Kidney (tissue), 14 donors: ENCODE measurements around the gene SERPINE1. TPM values are rescaled to one million over a fixed set of nuclear protein-coding genes. Genes with fewer than 3 reads are reported as not detected.
A peak's percentile ranks its signal among the peaks of the same experiment; 100 is the strongest.
"Not testable (repeated sequence)": the region's sequence is repeated elsewhere in the genome, so short reads cannot be mapped to it uniquely, and the experiment has no call there.

Experiments
- DNase-seq, 5 donors: peaks; one replicate each; pipeline ENCODE4 v3.0.0-alpha.2; 2013 to 2020
- FAIRE-seq: peaks from 2 replicates; lab custom pipeline; 2012; peaks lifted over from hg19 to GRCh38; lab: Jason Lieb, UNC
- H3K27ac ChIP-seq, 2 donors: one replicate each; pipeline ENCODE4 v1.7.0; 2013; ENCODE audit warnings: low read depth in 2 of 2, low read length in 2 of 2, inconsistent platforms in 1 of 2
- H3K27me3 ChIP-seq: one replicate; pipeline ENCODE4 v1.7.1; 2013; ENCODE audit warnings: low read length, inconsistent platforms; ENCODE audit not compliant: control insufficient read depth, insufficient read depth
- H3K36me3 ChIP-seq, 3 donors: one replicate each; pipeline versions ENCODE4 v1.7.0 to v1.7.1; 2013; ENCODE audit warnings: low read length in 3 of 3, control low read depth in 1 of 3, inconsistent platforms in 1 of 3; ENCODE audit not compliant: insufficient read depth in 3 of 3, control insufficient read depth in 2 of 3
- H3K4me1 ChIP-seq, 3 donors: one replicate each; pipeline versions ENCODE4 v1.7.0 to v1.7.1; 2013; ENCODE audit warnings: low read length in 3 of 3, inconsistent platforms in 1 of 3, low read depth in 1 of 3; ENCODE audit not compliant: control insufficient read depth in 2 of 3, insufficient read depth in 2 of 3
- H3K4me3 ChIP-seq, 3 donors: one replicate each; pipeline versions ENCODE4 v1.7.0 to v1.8.1; 2013; ENCODE audit warnings: low read length in 3 of 3, control low read depth in 1 of 3, inconsistent platforms in 1 of 3
- H3K9ac ChIP-seq, 3 donors: one replicate each; pipeline versions ENCODE4 v1.7.0 to v1.7.1; 2013; ENCODE audit warnings: low read length in 3 of 3, control low read depth in 1 of 3, inconsistent platforms in 1 of 3
- H3K9me3 ChIP-seq, 3 donors: one replicate each; pipeline versions ENCODE4 v1.7.0 to v1.7.1; 2013; ENCODE audit warnings: low read length in 3 of 3, control low read depth in 1 of 3, inconsistent platforms in 1 of 3; ENCODE audit not compliant: control insufficient read depth in 2 of 3, insufficient read depth in 1 of 3
- intact Hi-C: fragments of 100-400 bp; cut with DNase I; formaldehyde crosslinking; loops from one replicate; pipeline ENCODE4 v1.11.1; 2022
- polyA plus RNA-seq: library from polyadenylated mRNA; stranded (reverse); fragments of 350-450 nt; fragmentation: Illumina TruSeq; extraction: RNeasy Lipid Tissue Mini Kit (QIAGEN cat#74804); gene quantifications from one replicate; pipeline ENCODE4 v1.2.3, GENCODE V29; 2014; ENCODE audit warnings: low read depth, low replicate concordance; ENCODE audit not compliant: insufficient read depth
- total RNA-seq: library from RNA; stranded (reverse); fragmentation: NEBNext Ultra II Directional; extraction: Animal tissue kit (Norgen Biotek cat#: 25700); gene quantifications from one replicate; pipeline ENCODE4 v1.2.1, GENCODE V29; 2021
- TF ChIP-seq, protein P1 (sequence below): IDR thresholded peaks from 3 replicates; pipeline ENCODE4 v1.5.1; 2012; ENCODE audit warnings: mild to moderate bottlenecking, moderate library complexity, borderline replicate concordance; ENCODE audit not compliant: insufficient read depth; ENCODE audit errors: extremely low read depth
- donor health status: control.
- donor health status: control.
- donor health status: control.
- donor health status: control.
- donor health status: control.
- donor health status: DM: yes; HTN: yes; CAD: no.
- donor health status: Normal renal cell carcinoma (clear cell type).

Gene SERPINE1
- total and polyA plus RNA-seq, 2 donors from 2014 or later, result 3.5 to 9.9 TPM

DNA sequence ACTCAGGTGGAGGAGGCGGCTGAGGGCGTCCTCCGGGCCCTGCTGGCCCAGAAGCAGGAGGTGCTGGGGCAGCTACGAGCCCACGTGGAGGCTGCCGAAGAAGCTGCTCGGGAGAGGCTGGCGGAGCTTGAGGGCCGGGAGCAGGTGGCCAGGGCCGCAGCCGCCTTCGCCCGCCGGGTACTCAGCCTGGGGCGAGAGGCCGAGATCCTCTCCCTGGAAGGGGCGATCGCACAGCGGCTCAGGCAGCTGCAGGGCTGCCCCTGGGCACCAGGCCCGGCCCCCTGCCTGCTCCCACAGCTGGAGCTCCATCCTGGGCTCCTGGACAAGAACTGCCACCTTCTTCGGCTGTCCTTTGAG is 38.9 kb upstream of the SERPINE1 start:
- H3K9ac ChIP-seq, result no peak overlapping the region
- H3K4me1 ChIP-seq, result peaks cover 0 to 12% (median 0%) of the 10 kb centered on the region in 3 donors
- H3K4me3 ChIP-seq, result no peak overlapping the region
- H3K27me3 ChIP-seq, result no peaks in the 10 kb centered on the region
- TF ChIP-seq, protein P1, sequence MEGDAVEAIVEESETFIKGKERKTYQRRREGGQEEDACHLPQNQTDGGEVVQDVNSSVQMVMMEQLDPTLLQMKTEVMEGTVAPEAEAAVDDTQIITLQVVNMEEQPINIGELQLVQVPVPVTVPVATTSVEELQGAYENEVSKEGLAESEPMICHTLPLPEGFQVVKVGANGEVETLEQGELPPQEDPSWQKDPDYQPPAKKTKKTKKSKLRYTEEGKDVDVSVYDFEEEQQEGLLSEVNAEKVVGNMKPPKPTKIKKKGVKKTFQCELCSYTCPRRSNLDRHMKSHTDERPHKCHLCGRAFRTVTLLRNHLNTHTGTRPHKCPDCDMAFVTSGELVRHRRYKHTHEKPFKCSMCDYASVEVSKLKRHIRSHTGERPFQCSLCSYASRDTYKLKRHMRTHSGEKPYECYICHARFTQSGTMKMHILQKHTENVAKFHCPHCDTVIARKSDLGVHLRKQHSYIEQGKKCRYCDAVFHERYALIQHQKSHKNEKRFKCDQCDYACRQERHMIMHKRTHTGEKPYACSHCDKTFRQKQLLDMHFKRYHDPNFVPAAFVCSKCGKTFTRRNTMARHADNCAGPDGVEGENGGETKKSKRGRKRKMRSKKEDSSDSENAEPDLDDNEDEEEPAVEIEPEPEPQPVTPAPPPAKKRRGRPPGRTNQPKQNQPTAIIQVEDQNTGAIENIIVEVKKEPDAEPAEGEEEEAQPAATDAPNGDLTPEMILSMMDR, result no peak
- DNase-seq (no peak), FAIRE-seq (no peak)
- intact Hi-C loops, result no loop called here
- no peaks in the 10 kb centered on the region for H3K9me3 ChIP-seq
- no peaks in the 10 kb centered on the region for H3K36me3 ChIP-seq
- no peak overlapping the region for H3K27ac ChIP-seq

DNA sequence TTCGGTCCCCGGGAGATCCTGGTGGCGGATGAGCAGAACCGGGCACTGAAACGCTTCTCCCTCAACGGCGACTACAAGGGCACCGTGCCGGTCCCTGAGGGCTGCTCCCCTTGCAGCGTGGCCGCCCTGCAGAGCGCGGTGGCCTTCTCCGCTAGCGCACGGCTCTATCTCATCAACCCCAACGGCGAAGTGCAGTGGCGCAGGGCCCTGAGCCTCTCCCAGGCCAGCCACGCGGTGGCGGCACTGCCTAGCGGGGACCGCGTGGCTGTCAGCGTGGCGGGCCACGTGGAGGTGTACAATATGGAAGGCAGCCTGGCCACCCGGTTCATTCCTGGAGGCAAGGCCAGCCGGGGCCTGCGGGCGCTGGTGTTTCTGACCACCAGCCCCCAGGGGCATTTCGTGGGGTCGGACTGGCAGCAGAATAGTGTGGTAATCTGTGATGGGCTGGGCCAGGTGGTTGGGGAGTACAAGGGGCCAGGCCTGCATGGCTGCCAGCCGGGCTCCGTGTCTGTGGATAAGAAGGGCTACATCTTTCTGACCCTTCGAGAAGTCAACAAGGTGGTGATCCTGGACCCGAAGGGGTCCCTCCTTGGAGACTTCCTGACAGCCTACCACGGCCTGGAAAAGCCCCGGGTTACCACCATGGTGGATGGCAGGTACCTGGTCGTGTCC is 37.9 kb upstream of the SERPINE1 start:
- no peaks in the 10 kb centered on the region for H3K27me3 ChIP-seq
- H3K9ac ChIP-seq, result no peak overlapping the region
- no peaks in the 10 kb centered on the region for H3K36me3 ChIP-seq
- H3K9me3 ChIP-seq, result no peaks in the 10 kb centered on the region
- TF ChIP-seq, protein P1, result no peak
- H3K27ac ChIP-seq, result no peak overlapping the region
- intact Hi-C loops, result no loop called here
- FAIRE-seq (no peak), DNase-seq (no peak)
- no peak overlapping the region for H3K4me3 ChIP-seq
- peaks cover 0 to 12% (median 0%) of the 10 kb centered on the region in 3 donors for H3K4me1 ChIP-seq

DNA sequence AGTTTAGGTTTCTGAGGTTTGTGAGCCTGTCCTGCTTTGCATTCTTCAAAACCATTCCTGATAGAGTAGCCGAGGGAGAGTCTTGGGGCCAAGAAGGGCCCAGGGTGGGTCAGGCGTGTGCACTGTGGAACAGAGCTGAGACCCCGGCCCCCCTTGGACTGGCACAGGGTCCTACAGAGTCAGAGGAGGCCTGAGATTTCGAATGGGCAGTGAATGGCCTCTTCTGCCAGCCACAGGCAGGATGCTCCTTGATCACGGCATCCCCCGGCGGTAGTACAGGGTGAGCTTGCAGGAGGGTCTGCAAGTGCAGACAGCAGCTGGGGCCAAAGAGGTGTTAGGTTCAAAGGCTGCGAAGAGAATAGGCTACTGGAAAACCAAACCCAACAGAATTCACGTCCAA is 37.0 kb upstream of the SERPINE1 start:
- Histone ChIP-seq H3K4me3 (no peak overlapping the region), H3K36me3 (no peaks in the 10 kb centered on the region), H3K4me1 (peaks cover 0 to 10% (median 0%) of the 10 kb centered on the region in 3 donors), H3K9ac (no peak overlapping the region), H3K27ac (no peak overlapping the region), H3K27me3 (no peaks in the 10 kb centered on the region), H3K9me3 (no peaks in the 10 kb centered on the region)
- DNase-seq (peak in 1 of 5 donors; percentile 43), FAIRE-seq (no peak)
- intact Hi-C loops, result no loop called here
- TF ChIP-seq, protein P1, result no peak

DNA sequence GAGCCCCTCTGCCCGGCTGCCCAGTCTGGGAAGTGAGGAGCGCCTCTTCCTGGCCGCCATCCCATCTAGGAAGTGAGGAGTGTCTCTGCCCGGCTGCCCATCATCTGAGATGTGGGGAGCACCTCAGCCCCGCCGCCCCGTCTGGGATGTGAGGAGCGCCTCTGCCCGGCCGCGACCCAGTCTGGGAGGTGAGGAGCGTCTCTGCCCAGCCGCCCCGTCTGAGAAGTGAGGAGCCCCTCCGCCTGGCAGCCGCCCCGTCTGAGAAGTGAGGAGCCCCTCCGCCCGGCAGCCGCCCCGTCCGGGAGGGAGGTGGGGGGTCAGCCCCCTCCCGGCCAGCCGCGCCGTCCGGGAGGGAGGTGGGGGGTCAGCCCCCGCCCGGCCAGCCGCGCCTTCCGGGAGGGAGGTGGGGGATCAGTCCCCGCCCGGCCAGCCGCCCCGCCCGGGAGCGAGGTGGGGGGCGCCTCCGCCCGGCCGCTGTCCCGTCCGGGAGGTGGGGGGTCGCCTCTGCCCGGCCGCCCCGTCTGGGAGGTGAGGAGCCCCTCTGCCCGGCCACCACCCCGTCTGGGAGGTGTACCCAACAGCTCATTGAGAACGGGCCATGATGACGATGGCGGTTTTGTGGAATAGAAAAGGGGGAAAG is 34.5 kb upstream of the SERPINE1 start:
- DNase-seq, H3K27me3 ChIP-seq, H3K36me3 ChIP-seq, FAIRE-seq, H3K27ac ChIP-seq, intact Hi-C loops, H3K4me1 ChIP-seq, H3K9me3 ChIP-seq, H3K4me3 ChIP-seq, H3K9ac ChIP-seq: not testable (repeated sequence)
